H1 (cell line): ENCODE results near the gene HSD17B2. TPM values are rescaled to one million over a fixed set of nuclear protein-coding genes. Genes with fewer than 3 reads are reported as not detected.

Source experiments
- CTCF ChIA-PET: fragments of 300-600 bp; sonication (Branson Sonifier 250); formaldehyde crosslinking; loops from one replicate; lab custom pipeline; 2021; ENCODE audit not compliant: partially characterized antibody; lab: Charles Lee
- POLR2A ChIA-PET: fragments of 300-600 bp; sonication (Branson Sonifier 250); formaldehyde crosslinking; loops from one replicate; lab custom pipeline; 2021; ENCODE audit warnings: inconsistent platforms; ENCODE audit not compliant: partially characterized antibody; lab: Charles Lee
- DNase-seq, 2 experiments: peaks; one replicate each; pipeline versions ENCODE4 v3.0.0 to v3.0.0-alpha.2; 2010 to 2022; ENCODE audit warnings: low spot score in 2 of 2, low read depth in 1 of 2, mixed read lengths in 1 of 2
- FAIRE-seq: peaks from 2 replicates; lab custom pipeline; 2011; peaks lifted over from hg19 to GRCh38; lab: Jason Lieb, UNC
- H2AFZ ChIP-seq: 2 replicates; pipeline ENCODE4 v1.8.1; 2012; ENCODE audit warnings: low read length, inconsistent platforms
- H2AK5ac ChIP-seq: 2 replicates; pipeline ENCODE4 v1.6.1; 2013; ENCODE audit warnings: low read depth, low read length
- H2BK120ac ChIP-seq: replicated peaks from 2 replicates; pipeline ENCODE3; 2013; ENCODE audit warnings: low read depth, low read length, inconsistent platforms
- H2BK12ac ChIP-seq: 2 replicates; pipeline ENCODE4 v1.6.1; 2013; ENCODE audit warnings: low read depth, low read length
- H2BK15ac ChIP-seq: 2 replicates; pipeline ENCODE4 v1.6.1; 2013; ENCODE audit warnings: low read length
- H2BK20ac ChIP-seq: 2 replicates; pipeline ENCODE4 v1.6.1; 2013; ENCODE audit warnings: low read length
- H2BK5ac ChIP-seq: 2 replicates; pipeline ENCODE4 v1.6.1; 2013; ENCODE audit warnings: low read depth, low read length
- H3K14ac ChIP-seq: 2 replicates; pipeline ENCODE4 v1.6.1; 2013; ENCODE audit warnings: inconsistent platforms; ENCODE audit not compliant: insufficient read length
- H3K18ac ChIP-seq: 2 replicates; pipeline ENCODE4 v1.6.1; 2013; ENCODE audit warnings: low read length; ENCODE audit errors: extremely low read depth
- H3K23ac ChIP-seq: 2 replicates; pipeline ENCODE4 v1.6.1; 2013; ENCODE audit warnings: inconsistent platforms; ENCODE audit not compliant: insufficient read length
- H3K23me2 ChIP-seq: 2 replicates; pipeline ENCODE4 v1.6.1; 2013; ENCODE audit warnings: low read depth, low read length
- H3K27ac ChIP-seq: 2 replicates; pipeline ENCODE4 v1.6.1; 2011; ENCODE audit warnings: low read depth, low read length, inconsistent platforms
- H3K27me3 ChIP-seq, 4 experiments: replicated peaks in 1 of 4; 1 replicate in 1 of 4; 2 replicates in 3 of 4; pipeline versions ENCODE4 v1.6.1 to v1.8.1; 2011 to 2013; ENCODE audit warnings: low read length in 3 of 4, mild to moderate bottlenecking in 3 of 4, inconsistent platforms in 2 of 4, mixed read lengths in 2 of 4, moderate library complexity in 1 of 4; ENCODE audit not compliant: control insufficient read depth in 3 of 4, insufficient read depth in 3 of 4; ENCODE audit errors: extremely low read depth in 1 of 4
- H3K36me3 ChIP-seq, 4 experiments: 2 replicates each; pipeline versions ENCODE4 v1.6.1 to v1.8.1; 2011 to 2013; ENCODE audit warnings: mild to moderate bottlenecking in 4 of 4, low read length in 3 of 4, moderate library complexity in 2 of 4, control low read depth in 1 of 4, inconsistent platforms in 1 of 4; ENCODE audit not compliant: insufficient read depth in 4 of 4, control insufficient read depth in 2 of 4
- H3K4ac ChIP-seq: replicated peaks from 2 replicates; pipeline ENCODE3; 2013; ENCODE audit warnings: low read length, low read depth, mixed read lengths, inconsistent platforms; ENCODE audit not compliant: insufficient read length
- H3K4me1 ChIP-seq, 4 experiments: replicated peaks in 1 of 4; 1 replicate in 1 of 4; 2 replicates in 3 of 4; pipeline versions ENCODE4 v1.6.1 to v1.8.1; 2011 to 2013; ENCODE audit warnings: low read length in 3 of 4, inconsistent platforms in 2 of 4, mixed read lengths in 1 of 4; ENCODE audit not compliant: insufficient read depth in 4 of 4, control insufficient read depth in 3 of 4
- H3K4me2 ChIP-seq, 2 experiments: 2 replicates each; pipeline versions ENCODE4 v1.6.1 to v1.8.1; 2011 to 2013; ENCODE audit warnings: low read depth in 2 of 2, low read length in 2 of 2, control low read depth in 1 of 2, inconsistent platforms in 1 of 2, mild to moderate bottlenecking in 1 of 2; ENCODE audit not compliant: insufficient read depth in 1 of 2
- H3K4me3 ChIP-seq, 4 experiments: fragments of 200-600, 300-600 bp in 1 of 4; sonication (generic), shearing (Covaris generic), sonication (Bioruptor Twin) in 1 of 4; 2 replicates each; pipeline versions ENCODE4 v1.5.1 to v1.8.1; 2011 to 2016; ENCODE audit warnings: low read length in 4 of 4, low read depth in 3 of 4, control low read depth in 2 of 4, inconsistent platforms in 2 of 4, mild to moderate bottlenecking in 2 of 4, mixed read lengths in 1 of 4, moderate library complexity in 1 of 4; ENCODE audit not compliant: insufficient read depth in 2 of 4; ENCODE audit errors: extremely low read depth in 1 of 4
- H3K56ac ChIP-seq: replicated peaks from 2 replicates; pipeline ENCODE3; 2013; ENCODE audit warnings: low read depth, mild to moderate bottlenecking, mixed read lengths, low read length, inconsistent platforms; ENCODE audit not compliant: insufficient read length
- H3K79me1 ChIP-seq: 2 replicates; pipeline ENCODE4 v1.6.1; 2013; ENCODE audit warnings: low read depth, low read length, control low read depth
- H3K79me2 ChIP-seq, 2 experiments: 2 replicates each; pipeline versions ENCODE4 v1.6.1 to v1.8.1; 2012 to 2013; ENCODE audit warnings: low read length in 2 of 2, mild to moderate bottlenecking in 2 of 2, inconsistent platforms in 1 of 2; ENCODE audit not compliant: insufficient read depth in 2 of 2, control insufficient read depth in 1 of 2
- H3K9ac ChIP-seq, 4 experiments: replicated peaks in 1 of 4; 1 replicate in 1 of 4; 2 replicates in 3 of 4; pipeline versions ENCODE4 v1.6.1 to v1.8.1; 2011 to 2013; ENCODE audit warnings: low read depth in 3 of 4, low read length in 3 of 4, control low read depth in 2 of 4, mild to moderate bottlenecking in 2 of 4, moderate library complexity in 2 of 4, inconsistent platforms in 1 of 4; ENCODE audit errors: extremely low read depth in 1 of 4
- H3K9me3 ChIP-seq, 2 experiments: 2 replicates each; pipeline versions ENCODE4 v1.6.1 to v1.8.1; 2012 to 2013; ENCODE audit warnings: mild to moderate bottlenecking in 2 of 2, moderate library complexity in 2 of 2, control low read depth in 1 of 2, inconsistent platforms in 1 of 2, low read depth in 1 of 2, low read length in 1 of 2, mixed read lengths in 1 of 2; ENCODE audit not compliant: insufficient read depth in 2 of 2
- H4K20me1 ChIP-seq, 2 experiments: replicated peaks in 1 of 2; 2 replicates each; pipeline versions ENCODE3 to v1.8.1; 2011 to 2013; ENCODE audit warnings: inconsistent platforms in 2 of 2, low read length in 2 of 2, mild to moderate bottlenecking in 1 of 2; ENCODE audit not compliant: insufficient read depth in 2 of 2, control insufficient read depth in 1 of 2
- H4K5ac ChIP-seq: 2 replicates; pipeline ENCODE4 v1.6.1; 2013; ENCODE audit warnings: low read length, low read depth, mixed read lengths, inconsistent platforms; ENCODE audit not compliant: insufficient read length
- H4K8ac ChIP-seq: 2 replicates; pipeline ENCODE4 v1.8.0; 2013; ENCODE audit warnings: mild to moderate bottlenecking, moderate library complexity, low read length, inconsistent platforms; ENCODE audit not compliant: insufficient read depth; ENCODE audit errors: extremely low read depth
- H4K91ac ChIP-seq: replicated peaks from 2 replicates; pipeline ENCODE3; 2013; ENCODE audit warnings: low read length, mixed read lengths, inconsistent platforms; ENCODE audit not compliant: insufficient read length
- BCL11A ChIP-seq, 2 experiments: IDR thresholded peaks; one replicate each; pipeline ENCODE4 v1.6.1; 2011; ENCODE audit warnings: low read depth in 2 of 2, low read length in 2 of 2, mild to moderate bottlenecking in 2 of 2
- FOSL1 ChIP-seq: IDR thresholded peaks from 2 replicates; pipeline ENCODE4 v1.6.1; 2011; ENCODE audit warnings: mild to moderate bottlenecking, low read depth, low read length, moderate library complexity; ENCODE audit not compliant: insufficient read depth
- KDM5A ChIP-seq: fragments of 200-600 bp; IDR thresholded peaks from 2 replicates; pipeline ENCODE4 v1.7.1; 2012; ENCODE audit warnings: mild to moderate bottlenecking, low read length, inconsistent platforms, mixed read lengths
- PHF8 ChIP-seq: fragments of 200-600 bp; sonication (generic); conservative IDR thresholded peaks from 2 replicates; pipeline ENCODE4 v1.7.1; 2012; ENCODE audit warnings: low read depth, mild to moderate bottlenecking, inconsistent platforms, low read length, moderate library complexity
- WGBS, 2 experiments: shearing (Covaris generic) in 1 of 2; methylation state at CpG; one replicate each; pipeline versions ENCODE4 v1.1.6 to v1.1.7; 2013 to 2015; ENCODE audit warnings: low lambda C conversion rate in 2 of 2, mixed read lengths in 2 of 2, inconsistent platforms in 1 of 2, low coverage in 1 of 2, missing lambda C conversion rate in 1 of 2; ENCODE audit not compliant: insufficient replicate concordance in 2 of 2, insufficient coverage in 1 of 2, insufficient read length in 1 of 2; ENCODE audit errors: extremely low coverage in 1 of 2, missing lambda C conversion rate in 1 of 2; 5-methylcytosine and 5-hydroxymethylcytosine counted together
- polyA plus RNA-seq, 7 experiments: library from polyadenylated mRNA; depleted of rRNA in 3 of 7; stranded (reverse) in 5 of 7; unstranded in 2 of 7; fragments of >200 nt in 5 of 7; fragments of 200-250 nt in 2 of 7; gene quantifications; 1 replicate in 5 of 7; 2 replicates in 1 of 7; 4 replicates in 1 of 7; pipeline versions ENCODE4 v1.2.1 to v1.2.3, GENCODE V29; 2011 to 2013; ENCODE audit warnings: missing spikeins in 2 of 7, mixed read lengths in 2 of 7
- total RNA-seq: library from RNA; stranded (reverse); fragmentation: NEBNext Ultra II Directional; extraction: Animal tissue kit (Norgen Biotek cat#: 25700); gene quantifications from 2 replicates; pipeline ENCODE4 v1.2.1, GENCODE V29; 2021

Gene HSD17B2
- total and polyA plus RNA-seq, 2 of the 8 experiments (the other 6 are each of a cell fraction or from before 2014, with no cell fraction given), result not detected

DNA sequence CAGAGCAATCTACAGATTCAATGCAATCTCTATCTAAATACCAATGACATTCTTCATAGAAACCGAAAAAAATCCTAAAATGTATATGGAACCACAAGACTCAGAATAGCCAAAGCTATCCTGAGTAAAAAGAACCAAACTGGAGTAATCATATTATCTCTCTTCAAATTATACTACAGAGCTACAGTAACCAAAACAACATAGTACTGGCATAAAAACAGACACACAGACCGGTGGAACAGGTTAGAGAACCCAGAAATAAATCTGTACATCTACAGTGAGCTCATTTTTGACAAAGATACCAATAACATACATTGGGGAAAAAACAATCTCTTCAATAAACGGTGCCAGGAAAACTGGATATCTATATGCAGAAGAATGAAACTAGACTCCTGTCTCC, 89.6 kb downstream of the HSD17B2 start:
- FAIRE-seq, result no peak
- Histone ChIP-seq H2BK120ac (no peak overlapping the region), H3K23me2 (no peaks in the 10 kb centered on the region), H2BK12ac (no peak overlapping the region), H3K79me1 (no peaks in the 10 kb centered on the region), H2BK5ac (no peak overlapping the region), H2AFZ (no peak overlapping the region), H2BK15ac (no peak overlapping the region), H2BK20ac (no peak overlapping the region), H2AK5ac (no peak overlapping the region), H3K36me3 (no peaks in the 10 kb centered on the region), H4K5ac (no peak overlapping the region), H3K9ac (no peak overlapping the region), H3K27me3 (no peaks in the 10 kb centered on the region), H3K23ac (no peak overlapping the region), H3K14ac (no peak overlapping the region), H3K4ac (no peak overlapping the region), H3K4me3 (no peak overlapping the region), H4K91ac (no peak overlapping the region), H3K56ac (no peak overlapping the region), H3K18ac (no peak overlapping the region), H4K20me1 (no peaks in the 10 kb centered on the region), H3K9me3 (no peaks in the 10 kb centered on the region), H3K4me2 (no peak overlapping the region), H3K79me2 (no peaks in the 10 kb centered on the region), H4K8ac (no peak overlapping the region), H3K4me1 (peaks cover 0 to 6% (median 0%) of the 10 kb centered on the region in 4 experiments; a peak in 1 of 7 replicates), H3K27ac (no peak overlapping the region)
- ChIA-PET CTCF (no interaction called here), POLR2A (no interaction called here)
- no peak for DNase-seq
- no peak for TF ChIP-seq FOSL1
- no peak for TF ChIP-seq BCL11A (IDR thresholded peaks at IDR 0.05; ENCODE audit: low read depth in 2 of 2, low read length in 2 of 2)
- TF ChIP-seq PHF8, result no peak
- TF ChIP-seq KDM5A, result no peak
- WGBS, 2 experiments, result 89% methylated on average over 3 of the region's 3 CpGs; no CpG with 5 or more reads in 1 of the 2 experiments
